Measurements from ENCODE around the gene SLCO2A1.

GRCh38 chr3:134048278-134048996, 18.7 kb upstream of the SLCO2A1 start:
- TF ChIP-seq, protein P1, sequence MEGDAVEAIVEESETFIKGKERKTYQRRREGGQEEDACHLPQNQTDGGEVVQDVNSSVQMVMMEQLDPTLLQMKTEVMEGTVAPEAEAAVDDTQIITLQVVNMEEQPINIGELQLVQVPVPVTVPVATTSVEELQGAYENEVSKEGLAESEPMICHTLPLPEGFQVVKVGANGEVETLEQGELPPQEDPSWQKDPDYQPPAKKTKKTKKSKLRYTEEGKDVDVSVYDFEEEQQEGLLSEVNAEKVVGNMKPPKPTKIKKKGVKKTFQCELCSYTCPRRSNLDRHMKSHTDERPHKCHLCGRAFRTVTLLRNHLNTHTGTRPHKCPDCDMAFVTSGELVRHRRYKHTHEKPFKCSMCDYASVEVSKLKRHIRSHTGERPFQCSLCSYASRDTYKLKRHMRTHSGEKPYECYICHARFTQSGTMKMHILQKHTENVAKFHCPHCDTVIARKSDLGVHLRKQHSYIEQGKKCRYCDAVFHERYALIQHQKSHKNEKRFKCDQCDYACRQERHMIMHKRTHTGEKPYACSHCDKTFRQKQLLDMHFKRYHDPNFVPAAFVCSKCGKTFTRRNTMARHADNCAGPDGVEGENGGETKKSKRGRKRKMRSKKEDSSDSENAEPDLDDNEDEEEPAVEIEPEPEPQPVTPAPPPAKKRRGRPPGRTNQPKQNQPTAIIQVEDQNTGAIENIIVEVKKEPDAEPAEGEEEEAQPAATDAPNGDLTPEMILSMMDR (IDR thresholded peaks at IDR 0.05), result no peak
- no peak for TF ChIP-seq POLR2AphosphoS5 (IDR thresholded peaks at IDR 0.05)
- TF ChIP-seq POLR2A (IDR thresholded peaks at IDR 0.05), result no peak

Measured in breast epithelium (tissue), 3 donors.